ENCODE measurements around the gene LGALS14.

- no peak for TF ChIP-seq CTCF (IDR thresholded peaks at IDR 0.05)
- TF ChIP-seq EP300 (IDR thresholded peaks at IDR 0.05), result no peak
- no peak for TF ChIP-seq POLR2A (IDR thresholded peaks at IDR 0.05)
Observed at GRCh38 chr19:39737891-39738290, 33.6 kb downstream of the LGALS14 start, which contains the start of gene CLC.
